ENCODE results near the gene VHLL.

The VHLL gene

GRCh38 chr1:156320560-156320959 lies 21.5 kb upstream of the VHLL start:
- no peak overlapping the region for H3K4me2 ChIP-seq (ENCODE audit: low read depth, low read length)
- no peak overlapping the region for H3K9ac ChIP-seq (ENCODE audit: low read length)
- H3K27ac ChIP-seq (ENCODE audit: low read length): no peak overlapping the region
- peaks cover 7% of the 10 kb centered on the region for H3F3A ChIP-seq (ENCODE audit: insufficient read depth, low read length)
- peaks cover 47% of the 10 kb centered on the region for H3K79me2 ChIP-seq (ENCODE audit: low read length)
- no peaks in the 10 kb centered on the region for H3K27me3 ChIP-seq (replicated peaks; ENCODE audit: insufficient read depth, low read length)
- H3K36me3 ChIP-seq (replicated peaks; ENCODE audit: insufficient read depth, low read length): peaks cover 46% of the 10 kb centered on the region
- no peak overlapping the region for H3K4me3 ChIP-seq (ENCODE audit: low read length)
- no peaks in the 10 kb centered on the region for H4K20me1 ChIP-seq (ENCODE audit: insufficient read depth, low read length)
- H3K9me2 ChIP-seq (replicated peaks; ENCODE audit: insufficient read depth, low read length): no peaks in the 10 kb centered on the region
- no peaks in the 10 kb centered on the region for H3K4me1 ChIP-seq (ENCODE audit: low read length)
- no peak for DNase-seq
- H3K9me3 ChIP-seq (replicated peaks; ENCODE audit: insufficient read depth, low read length): no peaks in the 10 kb centered on the region
- TF ChIP-seq CTCF (IDR thresholded peaks at IDR 0.05; ENCODE audit: low read length): no peak
- no peak for TF ChIP-seq EZH2phosphoT487 (IDR thresholded peaks at IDR 0.05; ENCODE audit: low read length)
- no peak for TF ChIP-seq EZH2 (optimal IDR thresholded peaks at IDR 0.05; ENCODE audit: low read depth, low read length)
- H2AFZ ChIP-seq (ENCODE audit: low read length): no peak overlapping the region

- Histone ChIP-seq H3K36me3 (replicated peaks; ENCODE audit: insufficient read depth, low read length) (peaks cover 53% of the 10 kb centered on the region), H4K20me1 (ENCODE audit: insufficient read depth, low read length) (no peaks in the 10 kb centered on the region), H3F3A (ENCODE audit: insufficient read depth, low read length) (peaks cover 7% of the 10 kb centered on the region), H3K4me1 (ENCODE audit: low read length) (no peaks in the 10 kb centered on the region), H3K9ac (ENCODE audit: low read length) (no peak overlapping the region), H3K27ac (ENCODE audit: low read length) (no peak overlapping the region), H3K4me3 (ENCODE audit: low read length) (no peak overlapping the region), H3K27me3 (replicated peaks; ENCODE audit: insufficient read depth, low read length) (no peaks in the 10 kb centered on the region), H2AFZ (ENCODE audit: low read length) (no peak overlapping the region), H3K4me2 (ENCODE audit: low read depth, low read length) (no peak overlapping the region), H3K79me2 (ENCODE audit: low read length) (peaks cover 40% of the 10 kb centered on the region), H3K9me3 (replicated peaks; ENCODE audit: insufficient read depth, low read length) (no peaks in the 10 kb centered on the region), H3K9me2 (replicated peaks; ENCODE audit: insufficient read depth, low read length) (no peaks in the 10 kb centered on the region)
- DNase-seq: peak; percentile 40
- no peak for TF ChIP-seq EZH2 (optimal IDR thresholded peaks at IDR 0.05; ENCODE audit: low read depth, low read length)
- peak; percentile 66 for TF ChIP-seq CTCF (IDR thresholded peaks at IDR 0.05; ENCODE audit: low read length)
- TF ChIP-seq EZH2phosphoT487 (IDR thresholded peaks at IDR 0.05; ENCODE audit: low read length): no peak
These were observed 20.6 kb upstream of the VHLL start for GRCh38 chr1:156319664-156320063.

GRCh38 chr1:156316909-156317308 lies 17.8 kb upstream of the VHLL start:
- H3K27ac ChIP-seq (ENCODE audit: low read length): no peak overlapping the region
- peaks cover 58% of the 10 kb centered on the region for H3K36me3 ChIP-seq (replicated peaks; ENCODE audit: insufficient read depth, low read length)
- no peaks in the 10 kb centered on the region for H3K9me3 ChIP-seq (replicated peaks; ENCODE audit: insufficient read depth, low read length)
- H3K79me2 ChIP-seq (ENCODE audit: low read length): peaks cover 35% of the 10 kb centered on the region
- no peak overlapping the region for H3K4me3 ChIP-seq (ENCODE audit: low read length)
- no peaks in the 10 kb centered on the region for H4K20me1 ChIP-seq (ENCODE audit: insufficient read depth, low read length)
- no peak for TF ChIP-seq CTCF (IDR thresholded peaks at IDR 0.05; ENCODE audit: low read length)
- TF ChIP-seq EZH2 (optimal IDR thresholded peaks at IDR 0.05; ENCODE audit: low read depth, low read length): no peak
- TF ChIP-seq EZH2phosphoT487 (IDR thresholded peaks at IDR 0.05; ENCODE audit: low read length): no peak
- H3K9ac ChIP-seq (ENCODE audit: low read length): no peak overlapping the region
- no peak for DNase-seq
- H3K4me1 ChIP-seq (ENCODE audit: low read length): no peaks in the 10 kb centered on the region
- H3K9me2 ChIP-seq (replicated peaks; ENCODE audit: insufficient read depth, low read length): no peaks in the 10 kb centered on the region
- H3K27me3 ChIP-seq (replicated peaks; ENCODE audit: insufficient read depth, low read length): no peaks in the 10 kb centered on the region
- H2AFZ ChIP-seq (ENCODE audit: low read length): no peak overlapping the region
- H3F3A ChIP-seq (ENCODE audit: insufficient read depth, low read length): peaks cover 6% of the 10 kb centered on the region
- no peak overlapping the region for H3K4me2 ChIP-seq (ENCODE audit: low read depth, low read length)

Data from MM.1S (cell line).